Esophagus (tissue), 2 donors: ENCODE measurements around the gene TTC34. TPM values are rescaled to one million over a fixed set of nuclear protein-coding genes. Genes with fewer than 3 reads are reported as not detected.

ENCODE experiments used
- H3K27ac ChIP-seq, 2 donors: one replicate each; pipeline ENCODE4 v1.5.1; 2013; ENCODE audit warnings: low read depth in 2 of 2, mild to moderate bottlenecking in 2 of 2, inconsistent platforms in 1 of 2, low read length in 1 of 2, moderate library complexity in 1 of 2
- H3K27me3 ChIP-seq, 2 donors: one replicate each; pipeline ENCODE4 v1.6.1; 2013; ENCODE audit warnings: low read length in 2 of 2, control low read depth in 1 of 2, mild to moderate bottlenecking in 1 of 2; ENCODE audit not compliant: insufficient read depth in 2 of 2, control insufficient read depth in 1 of 2
- H3K36me3 ChIP-seq, 2 donors: one replicate each; pipeline ENCODE4 v1.6.1; 2013; ENCODE audit warnings: low read length in 1 of 2; ENCODE audit not compliant: control insufficient read depth in 2 of 2, insufficient read depth in 2 of 2
- H3K4me1 ChIP-seq, 2 donors: one replicate each; pipeline ENCODE4 v1.6.1; 2013; ENCODE audit warnings: low read length in 1 of 2; ENCODE audit not compliant: control insufficient read depth in 2 of 2, insufficient read depth in 2 of 2
- H3K4me3 ChIP-seq, 2 donors: one replicate each; pipeline ENCODE4 v1.5.1; 2013; ENCODE audit warnings: low read length in 2 of 2, mild to moderate bottlenecking in 2 of 2, low read depth in 1 of 2, moderate library complexity in 1 of 2
- H3K9me3 ChIP-seq, 2 donors: one replicate each; pipeline ENCODE4 v1.6.1; 2013; ENCODE audit warnings: mild to moderate bottlenecking in 2 of 2, low read depth in 1 of 2, low read length in 1 of 2, moderate library complexity in 1 of 2; ENCODE audit not compliant: control insufficient read depth in 2 of 2, insufficient read depth in 1 of 2
- WGBS, 2 donors: extraction: QIAGEN DNeasy Blood & Tissue Kit; methylation state at CpG; one replicate each; pipeline ENCODE4 v1.1.7; 2013; 5-methylcytosine and 5-hydroxymethylcytosine counted together
- polyA plus RNA-seq, 2 donors: library from polyadenylated mRNA; stranded (reverse); fragments of 200-250 nt; gene quantifications; one replicate each; pipeline ENCODE4 v1.2.3, GENCODE V29; 2013
- donor health status: healthy with polysubstance abuse.
- donor health status: Bipolar disorder and iron deficiency.

Gene TTC34
- polyA plus RNA-seq, 2 donors: 0.02 to 0.20 TPM

- H3K27ac ChIP-seq: no peak overlapping the region
- no peak overlapping the region for H3K4me3 ChIP-seq
- H3K36me3 ChIP-seq: no peaks in the 10 kb centered on the region
- 60 to 65% methylated on average over 21 of the region's 21 CpGs for WGBS, 2 donors
- H3K9me3 ChIP-seq: peaks cover 0 to 7% of the 10 kb centered on the region in 2 donors
- H3K4me1 ChIP-seq: peaks cover 0 to 3% of the 10 kb centered on the region in 2 donors
- no peaks in the 10 kb centered on the region for H3K27me3 ChIP-seq
Measured at GRCh38 chr1:2610036-2610959, 191.2 kb downstream of the TTC34 start.

DNA sequence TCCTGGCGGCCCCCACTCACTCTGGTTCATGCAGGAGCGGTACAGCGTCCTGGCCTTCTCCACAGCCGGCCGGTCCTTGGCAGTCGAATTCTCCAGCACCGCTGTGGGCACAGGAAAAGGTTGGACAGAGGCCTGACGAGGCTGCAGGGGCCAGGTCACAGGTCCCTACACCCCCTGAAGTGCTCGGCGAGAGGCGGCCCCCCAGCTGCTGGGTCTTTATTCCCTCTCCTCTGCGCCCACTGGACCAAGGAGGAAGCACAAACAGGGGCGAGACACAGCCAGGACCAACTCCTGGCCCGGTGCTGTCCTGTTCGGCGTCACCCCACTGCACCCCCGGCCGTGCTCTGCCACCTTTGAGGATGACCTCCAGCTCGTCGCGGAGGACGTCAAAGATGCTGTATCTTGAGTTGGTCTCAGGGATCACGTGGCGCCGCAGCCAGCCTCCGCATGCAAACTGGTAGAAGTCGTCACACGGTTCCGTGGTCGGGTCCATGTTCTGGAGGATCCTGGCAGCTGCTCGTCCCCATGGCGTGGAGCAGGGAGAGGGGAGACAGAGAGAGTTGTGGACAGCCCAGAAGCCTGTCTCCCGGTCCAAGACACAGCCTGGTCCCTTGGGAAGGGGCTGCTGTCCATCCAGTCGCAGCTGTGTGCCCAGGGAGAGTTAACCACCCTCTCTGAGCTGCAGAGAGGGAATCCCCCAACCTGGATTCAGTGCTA is 192.0 kb downstream of the TTC34 start:
- Histone ChIP-seq H3K4me1 (peaks cover 0 to 3% of the 10 kb centered on the region in 2 donors), H3K36me3 (no peaks in the 10 kb centered on the region), H3K9me3 (peaks cover 0 to 7% of the 10 kb centered on the region in 2 donors), H3K4me3 (no peak overlapping the region), H3K27ac (no peak overlapping the region), H3K27me3 (no peaks in the 10 kb centered on the region)
- 84 to 89% methylated on average over 34 of the region's 34 CpGs for WGBS, 2 donors

- no peaks in the 10 kb centered on the region for H3K36me3 ChIP-seq
- WGBS, 2 donors: 56 to 63% methylated on average over 12 to 13 of the region's 13 CpGs
- H3K4me1 ChIP-seq: peaks cover 0 to 3% of the 10 kb centered on the region in 2 donors
- H3K27ac ChIP-seq: no peak overlapping the region
- H3K27me3 ChIP-seq: no peaks in the 10 kb centered on the region
- H3K9me3 ChIP-seq: no peaks in the 10 kb centered on the region
- H3K4me3 ChIP-seq: no peak overlapping the region
Measured at GRCh38 chr1:2607641-2608091, 193.8 kb downstream of the TTC34 start.

- no peaks in the 10 kb centered on the region for H3K36me3 ChIP-seq
- 73 to 82% methylated on average over 35 to 36 of the region's 36 CpGs for WGBS, 2 donors
- H3K9me3 ChIP-seq: no peaks in the 10 kb centered on the region
- H3K4me3 ChIP-seq: no peak overlapping the region
- no peaks in the 10 kb centered on the region for H3K27me3 ChIP-seq
- H3K4me1 ChIP-seq: peaks cover 0 to 3% of the 10 kb centered on the region in 2 donors
- no peak overlapping the region for H3K27ac ChIP-seq
Measured at GRCh38 chr1:2606881-2607621, 194.4 kb downstream of the TTC34 start.

DNA sequence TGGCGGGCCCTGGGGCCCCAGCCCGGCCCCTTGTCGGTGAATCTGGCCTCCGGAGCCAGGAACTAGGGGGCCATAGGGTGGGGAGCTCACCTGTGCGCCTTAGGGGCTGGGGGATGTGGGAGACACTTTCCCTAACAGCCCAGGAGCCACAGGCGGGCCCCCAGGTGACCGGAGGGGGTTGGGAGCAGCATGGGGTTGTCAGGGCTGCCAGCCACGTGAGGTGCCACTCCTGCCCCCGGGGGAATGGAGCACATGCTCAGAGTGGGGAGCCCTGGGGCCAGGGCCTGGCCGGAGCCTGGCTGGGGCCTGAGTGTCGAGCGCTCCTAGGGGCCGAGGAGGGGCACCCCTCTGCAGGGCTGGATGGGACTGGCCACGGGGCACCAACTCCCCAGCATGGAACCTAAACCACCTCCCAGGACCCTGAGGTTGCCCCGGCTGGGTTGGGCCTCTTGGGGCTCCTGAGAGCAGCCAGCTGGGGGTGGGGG is 195.1 kb downstream of the TTC34 start:
- no peaks in the 10 kb centered on the region for H3K27me3 ChIP-seq
- no peak overlapping the region for H3K4me3 ChIP-seq
- H3K9me3 ChIP-seq: peaks cover 0 to 2% of the 10 kb centered on the region in 2 donors
- no peaks in the 10 kb centered on the region for H3K36me3 ChIP-seq
- no peak overlapping the region for H3K27ac ChIP-seq
- H3K4me1 ChIP-seq: peaks cover 0 to 3% of the 10 kb centered on the region in 2 donors
- WGBS, 2 donors: 77 to 83% methylated on average over 14 to 15 of the region's 15 CpGs

- no peak overlapping the region for H3K4me3 ChIP-seq
- H3K27ac ChIP-seq: no peak overlapping the region
- H3K4me1 ChIP-seq: no peaks in the 10 kb centered on the region
- no peaks in the 10 kb centered on the region for H3K27me3 ChIP-seq
- WGBS, 2 donors: 81 to 83% methylated on average over 42 to 48 of the region's 48 CpGs
- no peaks in the 10 kb centered on the region for H3K36me3 ChIP-seq
- peaks cover 0 to 2% of the 10 kb centered on the region in 2 donors for H3K9me3 ChIP-seq
Measured at GRCh38 chr1:2605509-2606395, 195.7 kb downstream of the TTC34 start.

- 77 to 80% methylated on average over 14 of the region's 14 CpGs for WGBS, 2 donors
Measured at GRCh38 chr1:2604844-2605508, 196.5 kb downstream of the TTC34 start.

DNA sequence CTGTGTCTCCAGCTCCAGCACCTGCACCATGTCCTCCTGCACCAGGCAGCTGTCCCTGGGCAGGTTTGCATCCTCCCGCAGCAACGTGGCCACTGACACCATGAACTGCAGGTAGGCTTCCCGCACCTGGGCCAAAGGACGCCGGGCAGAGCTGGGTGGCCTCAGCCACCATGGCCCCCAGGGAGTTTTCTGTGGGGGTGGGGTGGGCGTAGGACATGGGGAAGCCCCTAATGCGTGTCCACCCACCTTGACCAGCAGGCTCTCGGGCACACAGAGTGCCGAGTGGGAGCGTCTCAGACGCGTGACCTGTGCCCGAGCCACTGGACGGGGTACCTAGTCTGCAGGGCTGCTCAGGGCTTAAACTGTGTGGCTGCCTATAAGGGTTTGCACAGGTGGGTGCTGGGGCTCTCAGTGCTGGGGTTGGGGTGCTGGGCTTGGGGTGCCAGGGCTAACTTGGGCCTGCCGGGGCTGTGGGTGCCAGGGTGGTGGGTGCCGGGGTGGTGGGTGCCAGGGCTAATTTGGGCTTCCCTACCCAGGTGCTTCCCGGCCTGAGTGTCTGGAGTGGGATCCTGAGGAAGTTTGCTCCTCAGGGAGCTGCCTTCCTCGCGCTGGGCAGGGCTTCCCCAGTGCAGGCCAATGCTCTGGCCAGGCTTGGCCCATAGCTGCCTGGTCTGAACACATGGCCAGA is 197.2 kb downstream of the TTC34 start:
- 84 to 86% methylated on average over 19 of the region's 19 CpGs for WGBS, 2 donors

More at GRCh38 chr1:2604844-2605508, 196.5 kb downstream of the TTC34 start:
- Histone ChIP-seq H3K4me3 (no peak overlapping the region), H3K36me3 (no peaks in the 10 kb centered on the region), H3K27me3 (no peaks in the 10 kb centered on the region), H3K9me3 (peaks cover 0 to 2% of the 10 kb centered on the region in 2 donors), H3K4me1 (no peaks in the 10 kb centered on the region), H3K27ac (no peak overlapping the region)

More for the DNA sequence above, 197.2 kb downstream of the TTC34 start:
- H3K4me3 ChIP-seq: no peak overlapping the region
- no peak overlapping the region for H3K27ac ChIP-seq
- peaks cover 0 to 2% of the 10 kb centered on the region in 2 donors for H3K9me3 ChIP-seq
- H3K4me1 ChIP-seq: no peaks in the 10 kb centered on the region
- no peaks in the 10 kb centered on the region for H3K27me3 ChIP-seq
- H3K36me3 ChIP-seq: no peaks in the 10 kb centered on the region
